Stimulated activated CD8-positive, alpha-beta memory T cell treated with anti-CD3 and anti-CD28 coated beads, Interleukin-4, amount 100 ng/mL, for 4 hours (primary cell): ENCODE results near the gene MANEAL.

ENCODE experiments used
- DNase-seq, 2 donors: peaks; one replicate each; pipeline ENCODE4 v3.0.0-alpha.2; 2020; ENCODE audit warnings: low read depth in 2 of 2, low spot score in 1 of 2

Gene MANEAL

GRCh38 chr1:37782491-37782890, 11.2 kb upstream of the MANEAL start:
- no peak for DNase-seq

DNA sequence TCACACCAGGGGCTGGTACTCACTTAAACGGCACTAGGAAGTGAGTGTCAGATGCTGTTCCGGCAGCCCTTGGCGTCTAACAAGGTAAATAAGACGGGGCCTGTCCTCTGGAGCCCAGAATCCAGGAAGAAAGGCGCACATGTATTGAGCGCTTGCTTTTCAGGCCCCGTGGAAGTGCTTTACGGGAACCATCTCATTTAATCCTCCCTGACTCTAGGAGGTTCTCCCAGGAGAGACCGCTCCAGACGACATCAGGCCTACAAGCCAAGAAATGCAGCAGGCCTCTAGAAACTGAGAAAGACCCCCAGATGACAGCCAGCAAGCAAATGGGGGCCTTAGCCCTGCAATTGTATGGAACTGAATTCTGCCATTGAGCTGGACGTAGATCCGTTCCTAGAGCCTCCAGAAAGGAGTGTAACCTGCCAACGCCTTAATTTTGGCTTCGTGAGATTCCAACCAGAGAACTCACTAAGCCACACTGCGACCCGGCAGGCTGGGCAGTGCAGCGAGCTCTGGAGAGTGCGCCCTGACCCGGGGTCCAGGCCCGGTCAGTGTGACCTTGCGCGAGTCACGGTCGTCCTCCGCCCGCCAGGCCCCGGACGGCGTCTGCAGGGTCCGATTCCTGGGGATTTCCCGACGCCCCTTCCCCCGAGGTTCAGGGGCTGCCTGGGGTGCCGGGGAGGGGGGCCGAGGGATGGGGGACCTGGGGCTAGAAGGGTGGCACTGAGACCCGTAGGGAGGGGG, 532 bp upstream of the MANEAL start:
- no peak for DNase-seq

GRCh38 chr1:37794372-37795339, 1.0 kb downstream of the MANEAL start:
- DNase-seq = no peak

- DNase-seq = no peak
Measured at GRCh38 chr1:37795340-37796125, 1.9 kb downstream of the MANEAL start.

GRCh38 chr1:37797750-37798345, 4.2 kb downstream of the MANEAL start:
- DNase-seq = no peak

DNA sequence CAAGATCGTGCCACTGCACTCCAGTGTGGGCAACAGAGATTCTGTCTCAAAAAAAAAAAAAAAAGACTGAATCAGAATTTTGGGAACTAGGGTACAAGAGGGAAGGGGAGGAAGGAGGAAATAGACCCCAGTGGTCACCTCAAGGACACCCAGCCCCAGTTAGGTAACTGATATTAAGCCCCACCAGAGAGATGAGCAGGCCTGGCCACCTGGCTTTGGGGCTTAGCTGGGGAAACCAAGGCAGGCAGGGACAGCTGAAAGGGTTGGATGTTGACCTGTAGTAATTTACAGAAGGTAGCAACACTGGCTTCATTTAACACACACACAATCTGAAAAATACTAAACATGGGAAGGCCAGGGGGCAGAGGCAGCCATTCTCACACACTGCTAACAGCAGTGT, 8.8 kb downstream of the MANEAL start:
- no peak for DNase-seq

GRCh38 chr1:37807220-37807554, 13.5 kb downstream of the MANEAL start:
- no peak for DNase-seq

DNA sequence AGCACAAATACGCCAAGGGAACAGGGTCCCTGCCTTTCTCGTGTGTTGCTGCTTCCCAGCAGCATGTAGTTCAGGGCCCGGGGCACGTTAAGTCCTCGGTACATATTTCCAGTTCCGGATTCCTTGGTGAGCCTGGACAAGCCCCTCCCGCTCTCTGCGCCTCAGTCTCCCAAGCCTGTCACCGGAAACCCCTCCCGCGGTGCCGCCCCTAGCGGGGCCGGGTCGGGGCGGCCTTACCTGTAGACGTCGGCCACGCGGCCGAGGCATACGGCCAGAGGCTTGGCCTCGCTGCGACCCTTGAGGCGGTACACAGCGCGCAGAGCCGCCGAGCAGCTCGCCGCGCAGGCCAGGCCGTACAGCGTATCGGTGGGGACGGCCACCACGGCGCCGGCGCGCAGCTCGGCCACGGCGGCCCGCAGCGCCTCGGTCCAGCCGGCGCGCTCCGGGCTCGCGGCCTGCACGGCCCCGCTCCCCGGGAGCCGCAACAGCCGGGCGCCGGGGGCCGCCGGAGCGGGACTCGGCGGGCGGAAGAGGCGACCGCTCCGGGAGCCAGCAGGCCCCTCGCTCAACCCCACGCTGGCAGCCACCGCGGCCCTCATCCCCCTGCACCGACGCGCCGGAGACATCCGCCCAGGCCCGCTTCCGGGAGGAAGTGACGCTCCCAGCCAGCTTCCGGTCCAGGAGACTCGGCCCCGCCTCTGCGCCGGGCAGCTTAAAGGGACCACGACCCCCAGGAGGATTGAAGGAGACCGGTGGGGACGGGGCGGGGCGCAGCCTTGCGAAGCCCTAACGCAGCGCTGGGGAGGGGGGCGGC, 14.1 kb downstream of the MANEAL start, which contains the start of the genes C1orf122 and YRDC:
C1orf122 (plus strand) TSS at position 236 of the 814 bp plus-strand sequence. CDS start 615 bp downstream, outside the sequence.
YRDC (minus strand) TSS at position 654 of the 814 bp plus-strand sequence; CDS start at position 626, 28 bp downstream.
- peak; percentile 87 to 88 for DNase-seq

GRCh38 chr1:37808369-37809319, 15.0 kb downstream of the MANEAL start:
- no peak for DNase-seq

DNA sequence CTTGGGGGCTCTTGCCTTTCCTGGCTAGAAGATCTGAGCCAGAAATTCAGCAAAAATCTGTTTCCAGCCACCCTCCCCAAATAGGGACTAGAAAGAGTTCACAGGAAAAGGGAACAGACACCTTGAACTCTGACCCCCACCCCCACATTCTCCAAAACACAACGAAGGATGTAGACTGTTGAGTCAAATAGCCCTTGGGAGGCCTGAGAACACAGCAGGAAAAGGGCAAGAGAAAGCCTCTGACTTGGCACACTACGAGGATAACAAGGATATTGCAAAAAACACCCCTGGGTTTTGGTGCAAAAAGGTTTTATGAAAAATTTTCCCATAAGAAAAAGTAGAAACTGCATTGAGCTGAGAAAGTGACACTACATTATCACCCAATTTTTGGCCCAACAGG, 16.3 kb downstream of the MANEAL start:
- no peak for DNase-seq

- DNase-seq = peak; percentile 17 to 35
Measured at GRCh38 chr1:37811027-37811655, 17.5 kb downstream of the MANEAL start.

- no peak for DNase-seq
Measured at GRCh38 chr1:37813529-37814145, 20.0 kb downstream of the MANEAL start.

GRCh38 chr1:37814252-37814651, 20.6 kb downstream of the MANEAL start:
- DNase-seq = no peak

DNA sequence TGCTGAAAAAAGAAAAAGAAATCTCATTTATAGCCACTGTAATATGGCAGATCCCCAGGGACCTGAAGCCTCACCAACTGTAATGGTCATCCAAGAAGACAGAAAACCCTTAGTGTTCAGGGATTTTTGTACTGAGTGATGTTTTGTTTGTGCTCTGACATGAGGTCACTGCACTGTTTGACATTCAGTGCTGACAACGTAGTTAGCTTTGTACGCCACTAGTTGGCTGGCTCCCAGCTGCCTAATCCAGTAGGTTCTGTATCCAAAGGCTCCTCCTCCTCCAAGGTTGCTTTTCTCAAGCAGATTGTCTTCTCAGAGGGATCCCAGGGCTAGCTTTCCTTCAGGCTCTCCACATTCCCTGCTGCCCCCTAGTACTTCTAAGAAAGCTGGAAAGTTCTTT, 23.8 kb downstream of the MANEAL start:
- DNase-seq = no peak

DNA sequence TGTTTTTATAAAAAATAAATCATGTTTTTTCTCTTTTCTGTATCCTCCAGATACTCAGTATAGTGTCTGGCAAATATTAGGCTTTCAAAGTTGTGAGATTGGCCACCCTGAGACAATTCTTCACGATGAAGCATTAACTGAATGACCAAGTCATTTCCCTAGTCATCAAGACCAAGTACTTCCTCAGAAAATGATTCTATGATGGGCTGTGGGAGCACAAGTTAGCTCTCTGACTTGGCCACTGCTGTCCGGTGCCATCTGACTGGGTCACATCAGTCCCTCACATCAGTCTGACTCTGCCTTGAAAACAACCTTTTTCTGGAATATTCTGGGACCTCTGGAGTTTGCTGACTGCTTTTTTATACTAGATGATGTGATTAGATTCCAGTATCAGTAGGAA, 27.8 kb downstream of the MANEAL start:
- DNase-seq = no peak

GRCh38 chr1:37822906-37823815, 29.5 kb downstream of the MANEAL start:
- DNase-seq = no peak

- DNase-seq = no peak
Measured at GRCh38 chr1:37824001-37824400, 30.4 kb downstream of the MANEAL start.
